ENCODE results near the gene PREX1. TPM values are rescaled to one million over a fixed set of nuclear protein-coding genes. Genes with fewer than 3 reads are reported as not detected.

PREX1 gene
- total and polyA plus RNA-seq, 2 experiments from 2014 or later, result 2.4 to 10.3 TPM

GRCh38 chr20:48658505-48658904 is 169.3 kb downstream of the PREX1 start:
- no peak overlapping the region for H3K4me3 Mint-ChIP-seq
- Histone ChIP-seq H3K9me2 (ENCODE audit: insufficient read depth) (no peaks in the 10 kb centered on the region), H4K20me1 (replicated peaks; ENCODE audit: insufficient read depth) (no peaks in the 10 kb centered on the region), H3K4me3 (no peak overlapping the region), H3K4me1 (ENCODE audit: insufficient read depth) (no peaks in the 10 kb centered on the region), H3K4me2 (no peak overlapping the region), H3K27me3 (ENCODE audit: insufficient read depth) (no peaks in the 10 kb centered on the region), H2AFZ (no peak overlapping the region), H3K27ac (ENCODE audit: low read depth) (no peak overlapping the region), H3K79me2 (replicated peaks; ENCODE audit: insufficient read depth) (no peaks in the 10 kb centered on the region), H3K36me3 (ENCODE audit: insufficient read depth) (0 out of 2 replicates have a peak, but pooled peaks cover 3% of the 10 kb centered on the region), H3F3A (replicated peaks; ENCODE audit: low read depth) (no peaks in the 10 kb centered on the region)
- peaks cover 6% of the 10 kb centered on the region for H3K9me3 Mint-ChIP-seq
- H3K27me3 Mint-ChIP-seq (ENCODE audit: insufficient read depth, low read depth, poor library complexity), result peaks cover 11% of the 10 kb centered on the region
- peaks cover 15% of the 10 kb centered on the region; the same call in 2 of the 3 replicates for H3K36me3 Mint-ChIP-seq (ENCODE audit: low read depth)
- DNase-seq (ENCODE audit: low spot score), result no peak
- H3K27ac Mint-ChIP-seq, result peak overlapping the region; percentile 22; the same call in 1 of the 2 replicates
- TF ChIP-seq REST (IDR thresholded peaks at IDR 0.05; ENCODE audit: unreplicated experiment) (no peak), EZH2 (IDR thresholded peaks at IDR 0.05; ENCODE audit: low read depth, unreplicated experiment) (no peak), ETS1 (IDR thresholded peaks at IDR 0.05) (no peak), EZH2phosphoT487 (IDR thresholded peaks at IDR 0.05; ENCODE audit: unreplicated experiment) (no peak)
- no peak for ATAC-seq
- H3K4me1 Mint-ChIP-seq, result peaks cover 2% of the 10 kb centered on the region; the same call in 2 of the 3 replicates

GRCh38 chr20:48658198-48658476 is 169.7 kb downstream of the PREX1 start:
- no peaks in the 10 kb centered on the region for H3K9me2 ChIP-seq (ENCODE audit: insufficient read depth)
- no peak overlapping the region for H3K4me2 ChIP-seq
- no peak for DNase-seq (ENCODE audit: low spot score)
- no peak overlapping the region for H3K27ac ChIP-seq (ENCODE audit: low read depth)
- no peaks in the 10 kb centered on the region for H3K27me3 ChIP-seq (ENCODE audit: insufficient read depth)
- H3K36me3 Mint-ChIP-seq (ENCODE audit: low read depth), result peaks cover 15% of the 10 kb centered on the region; the same call in 2 of the 3 replicates
- no peaks in the 10 kb centered on the region for H3K79me2 ChIP-seq (replicated peaks; ENCODE audit: insufficient read depth)
- H3K27ac Mint-ChIP-seq, result no peak overlapping the region
- H3K4me3 Mint-ChIP-seq, result no peak overlapping the region
- peaks cover 11% of the 10 kb centered on the region for H3K27me3 Mint-ChIP-seq (ENCODE audit: insufficient read depth, low read depth, poor library complexity)
- H3K4me1 Mint-ChIP-seq, result peaks cover 2% of the 10 kb centered on the region; the same call in 2 of the 3 replicates
- no peaks in the 10 kb centered on the region for H3K4me1 ChIP-seq (ENCODE audit: insufficient read depth)
- no peak overlapping the region for H2AFZ ChIP-seq
- no peaks in the 10 kb centered on the region for H4K20me1 ChIP-seq (replicated peaks; ENCODE audit: insufficient read depth)
- no peak overlapping the region for H3K4me3 ChIP-seq
- ATAC-seq, result no peak; the same call in 2 of the 3 replicates
- 0 out of 2 replicates have a peak, but pooled peaks cover 3% of the 10 kb centered on the region for H3K36me3 ChIP-seq (ENCODE audit: insufficient read depth)
- H3F3A ChIP-seq (replicated peaks; ENCODE audit: low read depth), result no peaks in the 10 kb centered on the region
- peaks cover 6% of the 10 kb centered on the region for H3K9me3 Mint-ChIP-seq
- no peak for TF ChIP-seq ZNF331 (CRISPR knock-in tag; IDR thresholded peaks at IDR 0.05; ENCODE audit: low read depth)
- no peak for TF ChIP-seq REST (IDR thresholded peaks at IDR 0.05; ENCODE audit: unreplicated experiment)
- no peak for TF ChIP-seq CREB1 (CRISPR knock-in tag; IDR thresholded peaks at IDR 0.05; ENCODE audit: low read depth)
- no peak for TF ChIP-seq EZH2 (IDR thresholded peaks at IDR 0.05; ENCODE audit: low read depth, unreplicated experiment)
